HG03520 (cell line): ENCODE measurements around the gene NUDCD3.
"Not testable (repeated sequence)": the region's sequence is repeated elsewhere in the genome, so short reads cannot be mapped to it uniquely, and the experiment has no call there.

Source experiments
- ATAC-seq: cut with Tn5 transposase; IDR thresholded peaks from one replicate; pipeline ENCODE4 v1.9.1; 2021; ENCODE audit warnings: mild to moderate bottlenecking, moderate library complexity; ENCODE audit not compliant: unreplicated experiment

Gene NUDCD3

DNA sequence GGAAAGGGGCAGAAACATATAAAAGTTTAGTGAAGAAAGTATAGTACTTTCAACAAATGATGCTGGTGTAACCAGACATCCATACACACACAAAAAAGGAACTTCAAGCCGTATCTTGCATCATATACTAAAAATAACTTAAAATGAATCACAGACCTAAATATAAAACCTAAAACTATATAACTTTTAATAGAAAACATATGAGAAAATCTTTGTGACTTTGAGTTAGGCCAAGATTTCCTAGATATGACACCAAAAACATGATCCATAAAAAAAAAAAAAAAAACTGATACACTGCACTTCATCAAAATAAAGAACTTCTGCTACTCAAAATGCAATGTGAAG lies 40.9 kb downstream of the NUDCD3 start:
- no peak for ATAC-seq

DNA sequence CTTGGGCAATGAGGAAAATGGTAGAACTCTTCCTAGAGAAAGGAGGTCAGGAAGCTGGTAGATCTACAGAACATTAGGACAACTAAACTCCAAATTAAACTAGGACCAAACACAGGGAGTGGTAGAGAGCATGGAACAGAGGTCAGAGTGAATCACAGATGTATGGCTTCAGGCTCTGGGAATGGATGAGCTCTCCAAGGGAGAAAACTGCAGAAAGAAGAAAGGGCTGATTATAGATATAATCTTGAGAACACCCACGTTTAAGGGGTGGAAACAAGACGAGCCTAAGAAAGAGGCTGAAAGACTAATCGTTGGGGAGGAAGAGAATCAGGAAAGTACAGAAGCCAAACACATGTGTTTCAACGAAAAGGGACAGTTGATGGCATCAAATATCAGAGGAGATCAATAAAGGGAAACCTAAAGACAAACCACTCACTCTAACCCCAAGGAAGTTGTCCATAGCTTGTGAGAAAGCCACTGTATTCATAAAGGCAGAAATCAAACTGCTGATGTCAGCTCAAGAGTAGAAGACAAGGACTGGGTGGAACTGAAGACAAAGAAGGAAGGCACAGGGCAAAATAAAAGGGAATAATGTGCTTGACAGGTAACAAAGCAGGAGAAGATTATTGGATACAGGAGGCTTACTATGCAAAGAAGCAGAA lies 41.4 kb downstream of the NUDCD3 start:
- ATAC-seq = no peak

DNA sequence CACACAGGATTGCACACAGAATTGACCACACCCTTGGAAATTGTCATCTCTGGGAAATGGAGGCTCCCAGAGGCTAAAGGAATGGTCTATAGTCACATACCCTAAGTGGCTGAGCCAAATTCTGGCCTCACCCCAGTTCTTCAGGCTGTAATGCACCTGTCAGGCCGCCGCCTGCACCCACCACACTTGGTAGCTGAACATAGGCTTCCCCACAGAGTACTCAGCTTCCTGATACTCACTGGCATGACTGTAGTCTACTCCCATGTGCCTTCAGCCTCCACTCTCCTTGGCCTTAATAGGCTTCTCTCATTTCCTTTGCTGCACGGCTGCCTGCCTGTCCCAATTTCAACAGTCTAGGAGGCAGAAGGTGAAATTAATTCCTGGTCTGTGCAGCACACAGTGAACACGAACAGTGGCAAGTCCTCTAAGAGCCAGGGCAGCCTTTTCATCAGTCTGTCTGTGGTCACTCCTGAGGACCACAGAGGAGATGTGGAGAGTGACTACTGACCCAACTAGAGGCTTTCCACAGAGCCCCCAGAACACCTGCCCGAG lies 42.5 kb downstream of the NUDCD3 start:
- no peak for ATAC-seq

DNA sequence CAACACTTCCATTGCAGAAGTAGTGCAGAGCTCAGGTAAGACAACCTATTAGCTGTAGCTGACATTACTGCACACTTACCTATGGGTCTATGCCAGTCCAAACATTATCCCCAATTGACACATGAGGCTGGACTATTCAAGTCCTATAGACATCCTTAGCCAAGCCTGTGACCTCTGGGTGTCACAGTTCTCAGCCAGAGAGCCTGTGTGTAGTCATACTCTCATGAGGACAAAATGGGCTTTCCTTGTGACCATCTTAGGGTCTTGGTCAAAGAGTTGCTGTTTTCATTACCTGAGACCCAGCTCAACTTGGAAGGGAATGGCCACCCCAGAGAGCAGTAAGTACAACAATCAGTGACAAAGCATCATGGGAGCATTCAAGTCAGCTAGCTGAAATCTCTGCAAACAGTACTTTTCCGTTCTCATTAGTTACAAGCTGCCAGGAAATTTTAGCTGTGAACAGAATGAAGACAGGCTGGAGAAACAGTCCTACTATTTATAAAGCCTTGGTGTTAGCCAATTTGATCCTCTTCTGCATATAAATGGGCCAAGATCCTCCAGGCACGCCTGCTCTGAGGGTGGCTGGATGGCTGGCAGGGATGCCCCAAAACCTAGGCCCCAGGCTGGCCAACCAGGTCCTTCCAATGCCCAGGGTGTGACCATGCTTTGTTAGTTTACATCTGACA lies 44.3 kb downstream of the NUDCD3 start:
- ATAC-seq = no peak

DNA sequence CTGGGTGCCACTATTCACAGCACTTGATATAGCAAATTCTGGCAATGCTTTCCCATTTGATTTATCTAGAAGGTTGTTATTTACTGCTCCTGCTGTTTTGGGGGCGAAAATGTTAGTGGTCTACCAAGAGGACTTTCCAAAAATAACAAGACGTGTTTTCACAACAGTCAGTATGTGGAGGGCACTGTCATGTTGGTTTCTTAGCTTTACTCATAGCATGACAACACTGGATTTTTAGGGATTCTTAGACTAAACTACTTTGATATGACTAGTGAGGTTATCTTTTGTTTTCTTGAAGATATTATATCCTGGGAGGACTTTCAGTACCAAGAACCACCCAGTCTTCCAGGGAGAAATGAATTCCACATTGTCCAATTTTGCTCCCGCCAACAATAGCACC lies 49.4 kb downstream of the NUDCD3 start:
- ATAC-seq = no peak

DNA sequence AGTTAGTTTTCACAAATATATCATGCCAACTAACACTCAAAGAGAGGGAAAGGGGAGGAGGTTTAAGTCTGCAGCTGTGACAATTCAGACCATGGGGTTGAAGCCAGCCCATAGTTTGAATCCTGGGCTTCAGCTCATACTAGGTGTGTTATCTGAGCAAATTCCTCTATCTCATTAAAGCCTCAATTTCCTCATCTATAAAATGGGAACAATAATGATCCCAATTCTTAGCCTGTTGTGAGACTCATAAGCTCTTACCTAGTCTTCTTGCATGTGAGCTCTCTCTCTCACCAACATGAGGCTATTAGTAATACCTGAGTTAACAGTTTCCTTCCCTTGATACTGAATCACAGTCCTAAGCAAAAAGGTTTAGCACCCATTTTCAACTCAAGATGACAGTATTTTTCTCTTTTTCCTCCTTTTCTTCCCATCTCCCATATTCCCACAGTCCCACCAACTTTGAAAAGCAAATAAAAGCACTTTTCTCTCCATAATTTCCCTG lies 49.8 kb downstream of the NUDCD3 start:
- no peak for ATAC-seq

DNA sequence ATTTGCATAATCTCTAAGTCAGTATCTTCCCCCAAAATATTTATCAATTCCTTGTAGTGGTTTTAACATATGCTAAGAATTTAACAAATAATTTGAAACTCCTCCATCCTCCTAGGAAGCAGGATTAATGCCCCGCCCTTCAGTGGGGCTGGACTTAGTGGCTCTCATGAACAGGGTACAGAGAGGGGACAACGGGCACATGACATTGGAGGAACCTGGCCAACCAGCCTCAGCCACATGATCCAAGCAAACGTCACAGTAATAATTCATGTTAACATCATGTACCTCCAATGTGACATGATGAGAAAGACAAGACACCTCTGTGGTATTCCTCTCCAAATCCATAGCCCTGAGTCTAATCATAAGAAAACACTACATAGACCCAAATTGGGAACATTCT lies 50.5 kb downstream of the NUDCD3 start:
- no peak for ATAC-seq

DNA sequence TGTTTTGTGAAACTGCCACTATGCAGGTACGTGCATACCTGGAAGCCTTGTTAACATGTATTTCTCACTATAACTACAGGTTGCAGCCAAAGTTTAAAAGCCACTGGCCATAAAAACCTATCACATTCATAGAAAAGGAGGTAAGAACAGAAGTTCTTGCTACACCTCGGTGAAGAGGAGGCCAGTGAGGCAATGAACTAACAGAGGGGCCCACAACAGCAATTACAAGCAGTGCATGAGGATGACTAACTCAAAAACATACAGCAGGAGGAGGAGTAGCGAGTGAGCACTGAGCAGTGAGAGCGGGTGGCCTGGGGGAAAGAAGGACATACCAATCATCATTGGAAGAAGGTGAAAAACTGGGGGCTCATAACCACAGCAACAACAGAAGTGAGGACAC lies 51.6 kb downstream of the NUDCD3 start:
- no peak for ATAC-seq

DNA sequence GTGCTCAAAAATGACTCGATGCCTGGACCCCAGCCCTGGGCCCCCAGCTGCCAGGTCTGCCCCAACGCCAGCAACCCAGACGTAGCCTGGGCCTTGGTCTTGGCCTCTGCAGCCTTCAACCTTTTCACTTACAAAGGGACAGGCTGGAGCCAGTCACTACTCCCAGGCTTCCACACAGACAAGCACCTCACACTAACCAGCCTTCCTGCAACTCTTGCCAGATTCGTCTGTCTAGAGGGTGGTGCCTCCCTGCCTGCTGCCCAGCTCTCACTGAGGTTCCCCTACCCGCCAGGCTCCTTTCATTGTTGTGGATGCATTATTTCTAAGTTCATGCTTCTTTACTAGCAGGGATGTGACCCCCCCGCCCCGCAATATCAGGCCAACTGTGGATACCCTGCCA lies 56.3 kb downstream of the NUDCD3 start:
- ATAC-seq = no peak

DNA sequence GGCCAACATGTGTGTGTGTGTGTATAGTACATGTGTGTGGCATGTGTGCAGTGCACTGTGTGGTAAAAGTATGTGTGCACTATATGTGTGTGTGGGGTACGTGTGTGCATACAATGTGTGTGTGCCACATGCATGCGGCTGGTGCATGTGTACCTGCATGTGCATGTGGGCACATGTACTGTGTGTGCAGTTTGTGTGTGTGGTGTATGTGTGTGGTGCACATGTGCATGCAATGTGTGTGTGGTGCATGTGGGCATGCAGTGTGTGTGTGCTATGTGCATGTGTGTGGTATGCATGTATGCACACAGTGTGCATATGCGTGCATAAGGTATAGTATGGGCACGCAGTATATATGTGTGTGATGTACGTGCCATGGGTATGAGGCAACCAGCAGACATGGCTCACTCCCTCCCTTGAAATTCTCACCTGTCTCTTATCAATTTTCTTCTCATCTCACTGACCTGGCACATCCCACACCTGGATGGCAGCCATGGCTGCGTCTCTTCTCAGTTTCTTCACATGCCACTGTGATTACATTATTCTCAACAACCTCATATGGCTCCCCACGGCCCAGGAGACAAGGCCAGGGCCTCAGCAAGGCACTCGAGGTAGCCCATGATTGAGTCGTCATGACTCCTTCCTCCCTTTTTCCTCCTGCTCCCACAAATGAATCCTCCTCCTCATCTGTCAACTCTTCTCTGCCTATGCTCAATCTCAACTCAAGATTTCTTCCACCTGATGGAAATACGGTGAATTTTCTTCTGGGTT lies 57.0 kb downstream of the NUDCD3 start:
- ATAC-seq = no peak

DNA sequence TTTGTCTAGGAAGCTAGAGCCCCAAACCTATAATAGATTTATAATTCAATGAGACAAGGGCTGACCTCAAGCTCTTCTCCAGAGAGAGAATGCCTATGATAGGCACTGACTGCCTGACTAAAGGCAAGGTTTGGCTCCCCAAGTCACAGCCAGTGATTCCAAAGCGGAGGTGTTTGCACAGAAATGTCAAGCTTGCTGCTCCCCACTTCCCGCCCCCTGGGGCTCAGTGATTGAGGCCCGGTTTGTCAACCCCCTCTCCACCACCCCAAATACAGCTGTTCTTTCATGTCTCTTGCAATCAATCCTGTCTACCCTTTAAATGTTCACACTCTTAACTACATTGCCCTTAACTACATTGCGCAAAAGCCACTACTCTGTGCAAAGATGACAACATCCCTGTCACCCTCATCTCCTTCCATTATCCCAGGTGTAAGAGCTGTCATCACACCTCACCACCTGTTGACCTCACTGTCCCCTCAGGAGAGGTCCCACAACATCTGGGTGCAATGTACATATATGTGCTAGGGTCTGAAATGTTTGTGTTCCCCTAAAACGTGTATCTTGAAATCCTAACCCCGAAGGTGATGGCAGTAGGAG lies 58.0 kb downstream of the NUDCD3 start:
- ATAC-seq = no peak

DNA sequence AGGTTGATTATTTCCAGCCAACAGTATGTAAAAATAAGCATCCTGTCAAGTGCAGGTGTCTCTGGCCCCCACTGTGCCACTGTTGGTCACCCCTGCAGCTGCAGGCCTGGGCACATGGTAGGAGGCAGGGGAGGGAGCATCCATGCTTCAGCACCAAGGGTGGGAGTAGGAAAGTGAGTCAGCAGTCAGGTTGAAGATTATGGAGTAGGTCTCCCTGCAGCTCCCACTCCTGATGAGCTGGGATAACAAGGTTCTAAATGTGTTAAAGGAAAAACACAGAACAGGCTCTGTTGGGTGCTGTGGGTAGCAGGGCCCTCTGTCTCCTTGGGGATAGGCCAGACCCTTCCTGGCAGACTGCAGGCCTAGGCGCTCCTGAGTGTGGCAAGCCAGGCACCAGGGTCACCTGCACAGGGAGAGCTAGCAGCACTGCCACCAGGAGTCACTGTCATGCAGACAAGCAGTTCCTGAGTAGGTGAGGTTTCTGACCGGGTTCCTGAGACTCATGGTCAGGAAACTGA lies 59.3 kb downstream of the NUDCD3 start:
- no peak for ATAC-seq

DNA sequence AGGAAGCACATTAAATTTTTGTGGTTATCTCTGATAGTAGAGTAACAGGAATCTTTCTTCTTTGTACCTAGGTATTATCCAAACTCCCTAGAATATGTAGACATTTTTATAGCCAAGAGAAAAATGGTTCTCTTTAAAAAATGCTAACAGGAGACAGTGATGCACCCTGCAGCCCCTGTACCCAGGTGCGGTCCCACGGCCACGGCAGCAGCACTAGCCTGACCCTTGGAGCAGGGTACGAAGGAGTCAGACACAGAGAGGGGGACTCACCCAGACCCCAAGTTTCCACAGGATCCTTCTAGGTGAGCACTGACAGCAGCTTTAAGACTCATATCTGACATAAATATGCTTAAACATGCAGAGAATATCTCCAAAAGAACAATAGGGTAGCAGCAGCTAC lies 60.4 kb downstream of the NUDCD3 start:
- no peak for ATAC-seq

DNA sequence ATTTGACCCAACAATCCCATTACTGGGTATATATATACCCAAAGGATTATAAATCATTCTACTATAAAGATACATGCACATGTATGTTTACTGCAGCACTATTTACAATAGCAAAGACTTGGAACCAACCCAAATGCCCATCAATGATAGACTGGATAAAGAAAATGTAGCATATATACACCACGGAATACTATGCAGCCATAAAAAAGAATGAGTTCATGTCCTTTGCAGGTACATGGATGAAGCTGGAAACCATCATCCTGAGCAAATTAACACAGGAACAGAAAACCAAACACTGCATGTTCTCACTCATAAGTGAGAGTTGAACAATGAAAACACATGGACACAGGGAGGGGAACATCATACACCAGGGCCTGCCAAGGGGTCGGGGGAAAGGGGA lies 65.7 kb downstream of the NUDCD3 start:
- not testable (repeated sequence) for ATAC-seq

DNA sequence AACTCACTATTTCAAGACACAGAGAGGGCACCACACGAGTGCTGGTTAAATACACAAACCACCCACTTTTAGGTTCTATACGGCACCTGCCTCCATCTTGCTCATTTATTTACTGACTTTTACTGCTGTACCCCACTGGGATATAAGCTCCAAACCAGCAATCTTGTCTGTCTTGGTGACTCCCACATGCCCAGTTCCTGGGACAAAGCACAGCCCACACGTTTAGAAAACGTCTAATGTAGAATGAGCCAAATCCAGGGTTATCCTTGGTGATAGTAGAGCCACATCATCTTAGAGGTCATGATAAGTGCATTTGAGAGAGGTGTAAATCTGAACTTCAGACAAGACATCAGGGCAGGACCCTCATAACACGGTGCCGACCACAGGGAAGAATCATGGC lies 73.5 kb downstream of the NUDCD3 start:
- ATAC-seq = no peak

DNA sequence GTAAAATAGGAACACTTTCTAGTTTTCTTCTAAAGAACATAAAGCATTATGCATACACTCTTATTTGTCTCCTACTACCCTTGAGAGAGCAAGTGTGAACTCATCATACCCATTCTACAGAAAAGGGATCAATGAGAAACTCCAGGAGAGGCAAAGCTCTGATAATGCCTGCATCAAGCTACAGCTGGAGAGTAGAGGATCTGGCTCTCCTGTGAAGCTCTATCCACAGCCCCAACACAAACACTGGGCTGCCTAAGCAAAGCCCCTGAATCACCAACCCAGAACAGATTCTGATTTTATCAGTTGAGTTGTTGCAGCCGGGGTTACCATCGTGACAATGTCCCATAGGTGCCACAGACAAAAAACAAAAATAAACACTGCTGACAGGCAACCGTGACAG lies 74.9 kb downstream of the NUDCD3 start:
- no peak for ATAC-seq

DNA sequence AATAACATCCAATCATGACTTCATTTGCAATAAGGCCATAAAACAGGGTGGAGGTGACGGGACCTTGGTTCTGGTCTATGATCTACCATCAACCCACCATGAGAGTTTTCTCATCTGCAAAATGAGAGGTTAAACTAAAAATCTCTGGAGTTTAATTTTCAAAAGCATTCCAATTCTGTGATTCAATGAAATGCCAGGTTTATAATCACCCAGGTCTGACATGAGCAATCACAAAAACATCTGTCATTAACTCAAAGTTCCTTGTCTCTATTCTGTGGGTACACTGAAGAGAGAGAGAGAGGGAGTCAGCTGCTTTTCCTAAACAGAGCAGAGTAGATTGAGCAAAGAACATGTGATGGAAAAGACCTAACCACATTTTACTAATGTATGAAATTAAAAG lies 75.4 kb downstream of the NUDCD3 start:
- ATAC-seq = no peak

DNA sequence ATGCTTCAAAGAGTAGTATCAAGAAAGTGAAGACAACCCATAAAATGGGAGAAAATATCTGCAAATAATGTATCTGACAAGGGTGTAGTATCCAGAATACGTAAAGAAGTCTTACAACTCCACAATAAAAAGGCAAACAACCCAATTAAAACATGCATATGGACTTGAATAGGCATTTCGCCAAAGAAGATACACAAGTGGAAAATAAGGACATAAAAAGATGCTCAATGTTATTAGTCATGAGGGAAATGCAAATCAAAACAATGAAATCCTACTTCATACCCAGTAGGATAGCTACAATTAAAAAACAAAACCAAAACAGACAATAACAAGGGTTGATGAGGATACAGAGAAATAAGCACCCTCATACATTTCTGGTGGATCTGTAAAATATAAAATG lies 79.2 kb downstream of the NUDCD3 start:
- ATAC-seq = no peak

DNA sequence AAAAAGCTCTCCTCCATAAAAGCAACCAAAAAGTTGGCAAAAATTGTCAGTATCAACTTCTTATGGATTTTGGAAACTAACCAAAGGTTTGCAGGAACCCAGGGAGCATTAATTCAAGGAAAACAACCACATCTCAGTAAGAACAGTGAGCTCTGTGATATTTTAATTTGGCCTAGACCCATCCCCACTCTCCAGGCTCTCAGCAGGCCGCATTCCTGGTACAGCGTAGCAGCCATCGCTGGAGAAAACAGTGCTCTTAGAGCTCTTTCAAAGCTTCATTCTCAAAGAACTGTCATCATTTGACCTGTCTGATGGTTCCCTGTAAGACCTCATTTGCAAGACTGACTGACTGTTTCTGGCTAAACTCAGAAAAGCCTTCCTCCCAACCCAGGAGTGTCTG lies 81.9 kb downstream of the NUDCD3 start:
- no peak for ATAC-seq

DNA sequence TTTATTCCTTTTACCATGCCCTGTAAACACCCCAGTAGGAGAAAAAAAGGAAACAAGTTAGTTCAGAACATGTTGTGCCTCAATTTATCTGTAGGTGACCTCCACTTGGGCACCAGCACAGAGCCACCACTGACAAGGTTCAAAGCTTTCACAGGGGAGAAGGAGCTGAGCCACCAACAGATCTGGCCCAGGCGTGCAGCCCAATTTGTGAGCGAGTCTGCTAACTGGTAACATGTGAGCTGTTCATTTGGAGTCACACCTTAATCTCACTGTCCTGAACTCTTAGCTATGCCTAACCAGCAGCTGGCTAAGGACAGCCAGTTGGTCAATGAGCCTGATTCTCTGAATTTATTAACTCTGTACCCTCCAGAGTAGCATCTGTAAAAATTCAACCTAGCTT lies 86.7 kb downstream of the NUDCD3 start:
- no peak for ATAC-seq

DNA sequence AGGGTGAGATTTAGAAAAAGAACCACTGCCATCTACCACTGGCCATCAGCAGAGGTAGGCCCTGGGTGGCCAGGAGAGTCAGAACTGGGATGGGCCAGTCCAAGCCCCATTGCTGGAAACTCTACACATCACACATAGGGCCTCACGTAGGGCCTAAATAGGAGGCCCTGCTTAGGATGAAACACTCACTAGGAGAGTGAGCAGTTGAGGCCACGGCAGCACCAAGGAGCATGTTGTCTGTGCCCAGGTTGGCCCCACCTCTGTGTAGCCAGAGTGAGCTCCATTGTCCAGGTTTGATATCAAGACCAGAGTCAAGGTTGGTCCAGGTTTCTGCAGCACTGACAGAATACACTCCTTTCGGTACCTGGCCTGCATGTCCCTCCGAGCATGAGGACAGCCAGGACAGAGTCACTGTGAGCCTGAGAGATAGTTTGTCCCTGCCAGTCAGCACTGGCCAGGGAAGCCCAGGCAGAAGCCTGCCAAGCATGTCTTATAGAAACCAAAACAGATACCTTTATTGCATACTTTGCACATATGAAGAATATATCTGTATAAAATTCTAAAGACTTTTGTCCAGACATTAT lies 87.2 kb downstream of the NUDCD3 start:
- ATAC-seq = no peak
